ENCODE data around the gene CMSS1.

DNA sequence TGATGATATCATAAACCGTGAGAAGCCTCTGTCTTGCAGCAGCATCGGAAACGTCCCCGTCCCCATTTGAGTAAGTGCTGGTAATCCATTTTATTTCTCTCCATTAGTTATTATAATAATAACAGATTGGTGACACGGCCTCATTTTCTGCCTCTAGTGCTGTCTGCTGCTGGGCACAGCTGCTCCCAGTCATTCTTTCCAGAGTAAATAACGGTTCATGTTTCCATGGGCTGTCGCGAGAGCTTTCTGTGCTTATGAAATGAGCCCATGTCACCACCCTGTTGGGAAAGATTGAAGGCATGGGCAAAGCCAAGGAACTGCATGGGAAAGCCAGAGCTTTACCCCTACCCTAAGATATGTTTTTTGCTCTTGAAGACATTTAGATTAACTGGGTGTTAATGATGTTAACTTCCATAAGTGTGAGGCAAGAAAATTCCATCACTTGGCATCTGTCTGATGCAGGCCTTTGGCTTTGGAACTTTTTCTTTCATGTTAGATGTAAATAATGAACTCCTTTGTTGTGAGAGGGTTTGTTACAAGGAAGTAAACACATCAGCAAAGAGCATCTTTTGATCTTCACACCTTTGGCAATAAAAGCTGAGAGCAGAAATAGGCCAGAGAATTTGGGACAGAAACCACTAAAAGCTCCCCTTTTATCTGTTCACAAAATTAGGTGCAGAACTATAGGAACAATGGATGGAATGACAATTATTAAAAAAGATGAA, 154.9 kb downstream of the CMSS1 start:
- TF ChIP-seq SP1 (IDR thresholded peaks at IDR 0.05): no peak
- no peak for TF ChIP-seq REST (IDR thresholded peaks at IDR 0.05)
- TF ChIP-seq MAX (IDR thresholded peaks at IDR 0.05): no peak
- TF ChIP-seq, protein P1, sequence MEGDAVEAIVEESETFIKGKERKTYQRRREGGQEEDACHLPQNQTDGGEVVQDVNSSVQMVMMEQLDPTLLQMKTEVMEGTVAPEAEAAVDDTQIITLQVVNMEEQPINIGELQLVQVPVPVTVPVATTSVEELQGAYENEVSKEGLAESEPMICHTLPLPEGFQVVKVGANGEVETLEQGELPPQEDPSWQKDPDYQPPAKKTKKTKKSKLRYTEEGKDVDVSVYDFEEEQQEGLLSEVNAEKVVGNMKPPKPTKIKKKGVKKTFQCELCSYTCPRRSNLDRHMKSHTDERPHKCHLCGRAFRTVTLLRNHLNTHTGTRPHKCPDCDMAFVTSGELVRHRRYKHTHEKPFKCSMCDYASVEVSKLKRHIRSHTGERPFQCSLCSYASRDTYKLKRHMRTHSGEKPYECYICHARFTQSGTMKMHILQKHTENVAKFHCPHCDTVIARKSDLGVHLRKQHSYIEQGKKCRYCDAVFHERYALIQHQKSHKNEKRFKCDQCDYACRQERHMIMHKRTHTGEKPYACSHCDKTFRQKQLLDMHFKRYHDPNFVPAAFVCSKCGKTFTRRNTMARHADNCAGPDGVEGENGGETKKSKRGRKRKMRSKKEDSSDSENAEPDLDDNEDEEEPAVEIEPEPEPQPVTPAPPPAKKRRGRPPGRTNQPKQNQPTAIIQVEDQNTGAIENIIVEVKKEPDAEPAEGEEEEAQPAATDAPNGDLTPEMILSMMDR (IDR thresholded peaks at IDR 0.05; ENCODE audit: low read depth, low read length, missing input control): no peak
